ENCODE data around the gene KARS1. TPM values are rescaled to one million over a fixed set of nuclear protein-coding genes. Genes with fewer than 3 reads are reported as not detected.

Gene KARS1
- total RNA-seq, 2 experiments from 2014 or later, result 126 to 172 TPM

- Histone ChIP-seq H3K4me3 (ENCODE audit: low read depth, low read length, poor library complexity, severe bottlenecking) (no peak overlapping the region), H3K9me3 (ENCODE audit: low read length) (no peaks in the 10 kb centered on the region), H3K36me3 (ENCODE audit: insufficient read depth, low read length) (peaks cover 5% of the 10 kb centered on the region; the same call in 1 of the 2 replicates), H4K20me1 (ENCODE audit: insufficient read depth, low read length) (no peaks in the 10 kb centered on the region), H3K9me2 (ENCODE audit: insufficient read depth, low read length) (no peaks in the 10 kb centered on the region), H2AFZ (ENCODE audit: low read length) (no peak overlapping the region), H3K4me2 (ENCODE audit: low read length) (no peak overlapping the region), H3K79me2 (ENCODE audit: insufficient read depth, low read depth, low read length) (no peaks in the 10 kb centered on the region), H3K27ac (ENCODE audit: low read depth, low read length, poor library complexity, severe bottlenecking) (no peak overlapping the region), H3K4me1 (ENCODE audit: insufficient read depth, low read length, poor library complexity, severe bottlenecking) (peaks cover 3% of the 10 kb centered on the region)
- TF ChIP-seq CTCF (conservative IDR thresholded peaks at IDR 0.05; ENCODE audit: low read length) (no peak), EZH2phosphoT487 (IDR thresholded peaks at IDR 0.05; ENCODE audit: borderline replicate concordance, low read depth, low read length) (no peak)
- BruUV-seq (replicated peaks), result no TSS peak
- CTCF ChIA-PET (ENCODE audit: unreplicated experiment), result no interaction called here
- DNase-seq (ENCODE audit: low spot score), result no peak
- POLR2A ChIA-PET, result interaction anchor here (0.8 kb wide), 1 partner anchor 10 kb away, joined by 3 read pairs; no protein-coding TSS in a partner anchor
- intact Hi-C loops (cut with micrococcal nuclease; ENCODE audit: unreplicated experiment), result no loop called here
Measured at GRCh38 chr16:75589306-75589705, 58.2 kb downstream of the KARS1 start.

- POLR2A ChIA-PET, result no interaction called here
- intact Hi-C loops (cut with micrococcal nuclease; ENCODE audit: unreplicated experiment), result no loop called here
- H3K4me1 ChIP-seq (ENCODE audit: insufficient read depth, low read length, poor library complexity, severe bottlenecking), result peaks cover 7% of the 10 kb centered on the region
- no peaks in the 10 kb centered on the region for H3K9me3 ChIP-seq (ENCODE audit: low read length)
- no peak for DNase-seq (ENCODE audit: low spot score)
- TF ChIP-seq EZH2phosphoT487 (IDR thresholded peaks at IDR 0.05; ENCODE audit: borderline replicate concordance, low read depth, low read length), result no peak
- TF ChIP-seq CTCF (conservative IDR thresholded peaks at IDR 0.05; ENCODE audit: low read length), result no peak
- no peak overlapping the region for H3K27ac ChIP-seq (ENCODE audit: low read depth, low read length, poor library complexity, severe bottlenecking)
- no peaks in the 10 kb centered on the region for H3K36me3 ChIP-seq (ENCODE audit: insufficient read depth, low read length)
- no peaks in the 10 kb centered on the region for H3K9me2 ChIP-seq (ENCODE audit: insufficient read depth, low read length)
- H3K4me2 ChIP-seq (ENCODE audit: low read length), result no peak overlapping the region
- H3K4me3 ChIP-seq (ENCODE audit: low read depth, low read length, poor library complexity, severe bottlenecking), result no peak overlapping the region
- CTCF ChIA-PET (ENCODE audit: unreplicated experiment), result no interaction called here
- H4K20me1 ChIP-seq (ENCODE audit: insufficient read depth, low read length), result no peaks in the 10 kb centered on the region
- BruUV-seq (replicated peaks), result no TSS peak
- H3K79me2 ChIP-seq (ENCODE audit: insufficient read depth, low read depth, low read length), result no peaks in the 10 kb centered on the region
- H2AFZ ChIP-seq (ENCODE audit: low read length), result no peak overlapping the region
Measured at GRCh38 chr16:75588716-75589115, 58.7 kb downstream of the KARS1 start.

GRCh38 chr16:75584108-75584507 is 63.4 kb downstream of the KARS1 start:
- TF ChIP-seq EZH2phosphoT487 (IDR thresholded peaks at IDR 0.05; ENCODE audit: borderline replicate concordance, low read depth, low read length) (no peak), CTCF (conservative IDR thresholded peaks at IDR 0.05; ENCODE audit: low read length) (no peak)
- no peaks in the 10 kb centered on the region for H3K9me2 ChIP-seq (ENCODE audit: insufficient read depth, low read length)
- H3K4me1 ChIP-seq (ENCODE audit: insufficient read depth, low read length, poor library complexity, severe bottlenecking), result peaks cover 8% of the 10 kb centered on the region
- no peak overlapping the region for H2AFZ ChIP-seq (ENCODE audit: low read length)
- no peaks in the 10 kb centered on the region for H3K79me2 ChIP-seq (ENCODE audit: insufficient read depth, low read depth, low read length)
- no TSS peak for BruUV-seq (replicated peaks)
- intact Hi-C loops (cut with micrococcal nuclease; ENCODE audit: unreplicated experiment), result no loop called here
- ChIA-PET POLR2A (interaction anchor here (0.6 to 0.7 kb wide), 3 partner anchors 16 to 96 kb away, joined by 3 read pairs; no protein-coding TSS in a partner anchor), CTCF (ENCODE audit: unreplicated experiment) (interaction anchor here (0.6 kb wide), 1 partner anchor 95 kb away, joined by 3 read pairs; no protein-coding TSS in a partner anchor)
- no peak overlapping the region for H3K27ac ChIP-seq (ENCODE audit: low read depth, low read length, poor library complexity, severe bottlenecking)
- H4K20me1 ChIP-seq (ENCODE audit: insufficient read depth, low read length), result no peaks in the 10 kb centered on the region
- no peaks in the 10 kb centered on the region for H3K9me3 ChIP-seq (ENCODE audit: low read length)
- H3K36me3 ChIP-seq (ENCODE audit: insufficient read depth, low read length), result peaks cover 16% of the 10 kb centered on the region
- peak; percentile 37 for DNase-seq (ENCODE audit: low spot score)
- H3K4me3 ChIP-seq (ENCODE audit: low read depth, low read length, poor library complexity, severe bottlenecking), result no peak overlapping the region
- 0 out of 2 replicates have a peak overlapping the region, but pooled peaks have one; percentile 15 for H3K4me2 ChIP-seq (ENCODE audit: low read length)
